SU-DHL-6 (cell line): ENCODE data around the gene P3H3.

ENCODE experiments used
- H2AFZ ChIP-seq: fragments of 200-600 bp; sonication (generic); 2 replicates; pipeline ENCODE4 v1.6.1; 2014; ENCODE audit warnings: low read depth, mild to moderate bottlenecking, moderate library complexity, mixed read lengths, antibody characterized with exemption, low read length; ENCODE audit not compliant: severe bottlenecking
- H3F3A ChIP-seq: fragments of 200-600 bp; shearing (Covaris generic); 2 replicates; pipeline ENCODE4 v1.6.0; 2016; ENCODE audit warnings: antibody characterized with exemption, mild to moderate bottlenecking; ENCODE audit not compliant: insufficient read depth
- H3K27ac ChIP-seq: fragments of 200-600 bp; sonication (generic); 2 replicates; pipeline ENCODE4 v1.5.1; 2016; ENCODE audit warnings: low read depth, mild to moderate bottlenecking, low read length, moderate library complexity, mixed read lengths
- H3K27me3 ChIP-seq: fragments of 200-600 bp; sonication (generic), shearing (Covaris generic); 2 replicates; pipeline ENCODE4 v1.6.0; 2014; ENCODE audit warnings: mild to moderate bottlenecking, low read length
- H3K36me3 ChIP-seq: fragments of 200-600 bp; sonication (generic); 2 replicates; pipeline ENCODE4 v1.6.1; 2014; ENCODE audit warnings: mild to moderate bottlenecking, low read length, mixed read lengths
- H3K4me2 ChIP-seq: fragments of 300-600, 200-600 bp; shearing (Covaris generic), sonication (generic); 2 replicates; pipeline ENCODE4 v1.6.0; 2014; ENCODE audit warnings: low read length, low read depth, mild to moderate bottlenecking; ENCODE audit not compliant: poor library complexity, severe bottlenecking
- H3K4me3 ChIP-seq: fragments of 200-600 bp; sonication (generic); 2 replicates; pipeline ENCODE4 v1.5.1; 2014; ENCODE audit warnings: antibody characterized with exemption, low read length, mild to moderate bottlenecking, mixed read lengths; ENCODE audit not compliant: insufficient read depth, poor library complexity, severe bottlenecking
- H3K79me2 ChIP-seq: fragments of 200-600 bp; sonication (generic); 2 replicates; pipeline ENCODE4 v1.6.1; 2014; ENCODE audit warnings: mild to moderate bottlenecking, low read length, moderate library complexity; ENCODE audit not compliant: insufficient read depth
- H3K9ac ChIP-seq: fragments of 200-600 bp; sonication (generic); 2 replicates; pipeline ENCODE4 v1.7.0; 2014; ENCODE audit warnings: mild to moderate bottlenecking, low read length
- H3K9me2 ChIP-seq: fragments of 200-600 bp; sonication (generic); replicated peaks from 2 replicates; pipeline ENCODE4 v1.6.1; 2014; ENCODE audit warnings: low read length; ENCODE audit not compliant: insufficient read depth
- H3K9me3 ChIP-seq: fragments of 200-600 bp; sonication (generic); 2 replicates; pipeline ENCODE4 v1.6.1; 2014; ENCODE audit warnings: low read length, mixed read lengths; ENCODE audit not compliant: insufficient read depth
- H4K20me1 ChIP-seq: fragments of 200-600 bp; sonication (generic); 2 replicates; pipeline ENCODE4 v1.6.1; 2014; ENCODE audit warnings: low read depth, mild to moderate bottlenecking, antibody characterized with exemption, low read length, moderate library complexity, mixed read lengths
- EZH2phosphoT487 ChIP-seq: fragments of 200-600 bp; sonication (generic), shearing (Covaris generic); conservative IDR thresholded peaks from 2 replicates; pipeline ENCODE4 v1.6.1; 2018; ENCODE audit warnings: mild to moderate bottlenecking, antibody characterized with exemption, low read length, moderate library complexity, mixed read lengths
- TF ChIP-seq, protein P1 (sequence below): fragments of 200-600 bp; sonication (generic); IDR thresholded peaks from one replicate; pipeline ENCODE4 v1.5.1; 2017; ENCODE audit warnings: antibody characterized with exemption, mild to moderate bottlenecking, low read length, moderate library complexity; ENCODE audit not compliant: insufficient read depth, poor library complexity, severe bottlenecking

P3H3 gene

DNA sequence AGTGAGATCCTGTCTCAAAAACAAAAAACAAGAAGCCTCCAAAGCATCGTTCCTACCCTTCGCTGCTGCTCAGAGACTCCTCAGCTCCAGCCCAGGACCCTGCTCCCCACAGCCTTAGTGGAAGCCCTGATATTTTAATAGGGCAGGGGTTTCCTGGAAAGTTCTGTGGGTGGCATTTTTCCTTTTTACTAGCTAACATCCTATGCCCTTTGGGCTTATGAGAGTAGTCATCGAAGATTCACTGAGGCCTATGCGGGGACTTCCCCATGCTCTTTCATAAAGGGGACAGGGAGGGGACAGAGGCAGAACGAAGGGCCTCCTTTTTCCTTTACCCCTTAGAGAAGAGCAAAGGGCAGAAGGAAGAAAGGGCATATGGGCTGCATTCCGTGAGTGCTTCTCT lies 47.6 kb upstream of the P3H3 start:
- no peaks in the 10 kb centered on the region for H3K36me3 ChIP-seq
- TF ChIP-seq, protein P1, sequence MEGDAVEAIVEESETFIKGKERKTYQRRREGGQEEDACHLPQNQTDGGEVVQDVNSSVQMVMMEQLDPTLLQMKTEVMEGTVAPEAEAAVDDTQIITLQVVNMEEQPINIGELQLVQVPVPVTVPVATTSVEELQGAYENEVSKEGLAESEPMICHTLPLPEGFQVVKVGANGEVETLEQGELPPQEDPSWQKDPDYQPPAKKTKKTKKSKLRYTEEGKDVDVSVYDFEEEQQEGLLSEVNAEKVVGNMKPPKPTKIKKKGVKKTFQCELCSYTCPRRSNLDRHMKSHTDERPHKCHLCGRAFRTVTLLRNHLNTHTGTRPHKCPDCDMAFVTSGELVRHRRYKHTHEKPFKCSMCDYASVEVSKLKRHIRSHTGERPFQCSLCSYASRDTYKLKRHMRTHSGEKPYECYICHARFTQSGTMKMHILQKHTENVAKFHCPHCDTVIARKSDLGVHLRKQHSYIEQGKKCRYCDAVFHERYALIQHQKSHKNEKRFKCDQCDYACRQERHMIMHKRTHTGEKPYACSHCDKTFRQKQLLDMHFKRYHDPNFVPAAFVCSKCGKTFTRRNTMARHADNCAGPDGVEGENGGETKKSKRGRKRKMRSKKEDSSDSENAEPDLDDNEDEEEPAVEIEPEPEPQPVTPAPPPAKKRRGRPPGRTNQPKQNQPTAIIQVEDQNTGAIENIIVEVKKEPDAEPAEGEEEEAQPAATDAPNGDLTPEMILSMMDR: no peak
- TF ChIP-seq EZH2phosphoT487: no peak
- H3K9me2 ChIP-seq: no peaks in the 10 kb centered on the region
- no peak overlapping the region for H3K4me2 ChIP-seq
- H3K27ac ChIP-seq: no peak overlapping the region
- no peaks in the 10 kb centered on the region for H4K20me1 ChIP-seq
- H3K27me3 ChIP-seq: no peaks in the 10 kb centered on the region
- H2AFZ ChIP-seq: no peak overlapping the region
- no peak overlapping the region for H3K4me3 ChIP-seq
- no peaks in the 10 kb centered on the region for H3K9me3 ChIP-seq
- no peak overlapping the region for H3K9ac ChIP-seq
- H3F3A ChIP-seq: no peaks in the 10 kb centered on the region
- no peaks in the 10 kb centered on the region for H3K79me2 ChIP-seq

GRCh38 chr12:6782119-6782518 lies 46.1 kb upstream of the P3H3 start:
- Histone ChIP-seq H3F3A (no peaks in the 10 kb centered on the region), H3K27ac (no peak overlapping the region), H4K20me1 (no peaks in the 10 kb centered on the region), H3K79me2 (no peaks in the 10 kb centered on the region), H3K9me3 (no peaks in the 10 kb centered on the region), H3K36me3 (no peaks in the 10 kb centered on the region), H3K9me2 (no peaks in the 10 kb centered on the region), H3K4me2 (no peak overlapping the region), H2AFZ (no peak overlapping the region), H3K4me3 (no peak overlapping the region), H3K27me3 (no peaks in the 10 kb centered on the region), H3K9ac (no peak overlapping the region)
- no peak for TF ChIP-seq EZH2phosphoT487
- TF ChIP-seq, protein P1: no peak

DNA sequence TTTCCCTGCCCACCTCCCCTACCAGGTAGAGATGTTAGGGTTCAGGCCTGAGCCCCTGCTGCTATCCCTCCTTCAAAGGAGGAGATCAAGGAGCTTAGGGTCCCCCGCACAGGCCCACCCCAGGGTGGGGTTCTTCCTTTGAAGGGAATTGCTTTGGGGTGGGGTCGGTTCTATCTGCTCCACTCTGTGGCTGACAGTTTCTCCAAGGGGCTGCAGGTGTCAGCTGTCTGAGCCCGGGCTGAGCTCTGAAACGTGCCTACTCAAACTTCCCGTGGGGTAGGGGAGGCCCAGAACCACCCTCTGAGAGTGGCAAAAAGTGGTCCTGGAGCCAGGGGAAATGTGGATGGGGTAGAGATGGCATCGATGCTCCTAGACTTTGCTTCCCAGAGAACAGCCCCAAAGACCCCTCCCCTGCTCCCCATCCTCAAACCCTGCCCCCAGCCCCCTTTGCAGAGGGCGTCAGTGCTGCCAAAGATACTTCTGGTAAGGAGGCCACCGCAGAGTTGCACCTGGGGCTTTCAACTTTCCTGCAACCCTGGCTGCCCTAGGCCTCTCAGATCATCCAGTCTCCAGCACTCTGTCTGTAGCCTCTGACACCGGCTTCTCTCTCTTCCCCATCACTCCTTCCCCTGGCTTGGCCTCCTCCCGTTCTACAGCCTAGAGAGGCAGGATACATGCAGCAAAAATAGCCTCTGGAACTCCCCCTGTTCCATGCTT lies 45.2 kb upstream of the P3H3 start:
- no peaks in the 10 kb centered on the region for H3F3A ChIP-seq
- no peaks in the 10 kb centered on the region for H3K9me2 ChIP-seq
- no peak for TF ChIP-seq EZH2phosphoT487
- TF ChIP-seq, protein P1: no peak
- H4K20me1 ChIP-seq: no peaks in the 10 kb centered on the region
- H3K79me2 ChIP-seq: no peaks in the 10 kb centered on the region
- no peak overlapping the region for H3K27ac ChIP-seq
- no peak overlapping the region for H3K4me3 ChIP-seq
- H3K9ac ChIP-seq: no peak overlapping the region
- H2AFZ ChIP-seq: no peak overlapping the region
- H3K9me3 ChIP-seq: no peaks in the 10 kb centered on the region
- no peaks in the 10 kb centered on the region for H3K36me3 ChIP-seq
- H3K27me3 ChIP-seq: no peaks in the 10 kb centered on the region
- no peak overlapping the region for H3K4me2 ChIP-seq
